PC-9 (cell line): ENCODE measurements around the gene MNT. TPM values are rescaled to one million over a fixed set of nuclear protein-coding genes. Genes with fewer than 3 reads are reported as not detected.

Experiments
- BruUV-seq: library from RNA; stranded (reverse); fragments of 400-500 nt; replicated peaks from 2 replicates; lab custom pipeline; 2021; lab: Mats Ljungman, UMichigan
- CTCF ChIA-PET: fragments of 300-600 bp; sonication (Branson Sonifier 250); formaldehyde crosslinking; loops from one replicate; lab custom pipeline; 2022; ENCODE audit warnings: antibody characterized with exemption; lab: Charles Lee
- POLR2A ChIA-PET: fragments of 300-600 bp; sonication (Branson Sonifier 250); formaldehyde crosslinking; loops from one replicate; lab custom pipeline; 2022; ENCODE audit warnings: antibody characterized with exemption; ENCODE audit not compliant: unreplicated experiment; lab: Charles Lee
- DNase-seq, 2 experiments: peaks; one replicate each; pipeline versions ENCODE4 v3.0.0 to v3.0.0-alpha.2; 2015 to 2022; ENCODE audit warnings: mixed read lengths in 1 of 2
- H2AFZ ChIP-seq: fragments of 200-600 bp; sonication (generic); 2 replicates; pipeline ENCODE4 v1.8.1; 2017; ENCODE audit warnings: antibody characterized with exemption
- H3F3A ChIP-seq: fragments of 200-600 bp; sonication (generic); 2 replicates; pipeline ENCODE4 v1.8.1; 2017; ENCODE audit warnings: antibody characterized with exemption, mild to moderate bottlenecking, low read depth; ENCODE audit not compliant: insufficient read depth
- H3K27ac ChIP-seq: fragments of 200-600 bp; sonication (generic); 2 replicates; pipeline ENCODE4 v1.6.1; 2016; ENCODE audit warnings: mixed run types
- H3K27me3 ChIP-seq: fragments of 200-600 bp; sonication (generic); 2 replicates; pipeline ENCODE4 v1.6.1; 2016; ENCODE audit warnings: low read depth, mixed run types; ENCODE audit not compliant: insufficient read depth
- H3K36me3 ChIP-seq: fragments of 200-600 bp; sonication (generic); 2 replicates; pipeline ENCODE4 v1.6.1; 2016; ENCODE audit warnings: low read depth, mixed run types
- H3K4me1 ChIP-seq: fragments of 200-600 bp; sonication (generic); replicated peaks from 2 replicates; pipeline ENCODE4 v1.6.1; 2016; ENCODE audit warnings: mixed run types; ENCODE audit not compliant: insufficient read depth
- H3K4me2 ChIP-seq: fragments of 200-600 bp; sonication (generic); 2 replicates; pipeline ENCODE4 v1.6.1; 2017; ENCODE audit warnings: mixed run types
- H3K4me3 ChIP-seq: fragments of 200-600 bp; sonication (generic); 2 replicates; pipeline ENCODE4 v1.6.1; 2016; ENCODE audit warnings: mixed run types
- H3K79me2 ChIP-seq: fragments of 200-600 bp; sonication (generic); 2 replicates; pipeline ENCODE4 v1.6.1; 2017; ENCODE audit warnings: low read depth, mixed run types
- H3K9me2 ChIP-seq: fragments of 200-600 bp; sonication (generic); 2 replicates; pipeline ENCODE4 v1.8.1; 2017; ENCODE audit warnings: mild to moderate bottlenecking; ENCODE audit not compliant: insufficient read depth
- H3K9me3 ChIP-seq: fragments of 200-600 bp; sonication (generic); 2 replicates; pipeline ENCODE4 v1.8.1; 2016; ENCODE audit warnings: low read depth; ENCODE audit not compliant: insufficient read depth
- H4K20me1 ChIP-seq: fragments of 200-600 bp; sonication (generic); 2 replicates; pipeline ENCODE4 v1.8.1; 2017; ENCODE audit not compliant: insufficient read depth
- CTCF ChIP-seq: fragments of 200-600 bp; sonication (generic); conservative IDR thresholded peaks from 2 replicates; pipeline ENCODE4 v1.6.1; 2017; ENCODE audit warnings: mixed run types, antibody characterized with exemption, mild to moderate bottlenecking, moderate library complexity
- EZH2 ChIP-seq: fragments of 200-600 bp; sonication (generic); IDR thresholded peaks from 2 replicates; pipeline ENCODE4 v1.8.0; 2017; ENCODE audit warnings: antibody characterized with exemption, low read depth
- intact Hi-C: fragments of 100-400 bp; cut with micrococcal nuclease; formaldehyde crosslinking; loops from one replicate; pipeline ENCODE4 v1.10.0; 2022; ENCODE audit not compliant: unreplicated experiment
- total RNA-seq: library from RNA; stranded (reverse); gene quantifications from 2 replicates; pipeline ENCODE4 v1.2.3, GENCODE V29; 2021

The MNT gene
- total RNA-seq, 1 experiment from 2014 or later = 60.7 TPM

DNA sequence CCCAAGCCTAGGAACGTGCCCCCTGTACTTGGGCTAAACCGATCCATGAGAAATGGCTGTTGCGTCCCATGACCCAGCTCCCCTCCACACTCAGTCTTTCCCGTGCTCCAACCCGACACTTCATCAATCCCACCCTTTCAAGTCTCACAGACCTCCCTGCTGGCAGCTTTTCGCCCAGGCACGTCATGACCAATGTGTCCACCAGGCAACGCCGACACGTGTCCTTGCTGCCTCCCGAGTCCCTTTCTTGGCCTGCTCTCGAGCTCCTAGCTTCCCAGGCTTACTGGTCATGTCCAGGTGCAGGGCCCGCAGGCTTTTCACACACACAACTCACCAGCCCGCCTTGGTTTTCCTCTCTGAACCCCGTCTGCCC lies 12.2 kb downstream of the MNT start:
- TF ChIP-seq EZH2 = no peak
- TF ChIP-seq CTCF = no peak
- H3K36me3 ChIP-seq = 0 out of 2 replicates have a peak, but pooled peaks cover 5% of the 10 kb centered on the region
- POLR2A ChIA-PET = no interaction called here
- H3K79me2 ChIP-seq = peaks cover 18% of the 10 kb centered on the region
- no peak overlapping the region for H3K4me3 ChIP-seq
- H3K9me3 ChIP-seq = no peaks in the 10 kb centered on the region
- H4K20me1 ChIP-seq = peaks cover 24% of the 10 kb centered on the region; the same call in 1 of the 2 replicates
- no peaks in the 10 kb centered on the region for H3K27me3 ChIP-seq
- no peak for DNase-seq
- H3K4me1 ChIP-seq = peaks cover 10% of the 10 kb centered on the region
- BruUV-seq = no TSS peak
- no peak overlapping the region for H2AFZ ChIP-seq
- H3K9me2 ChIP-seq = no peaks in the 10 kb centered on the region
- H3K4me2 ChIP-seq = no peak overlapping the region
- H3K27ac ChIP-seq = no peak overlapping the region
- peaks cover 22% of the 10 kb centered on the region; the same call in 1 of the 2 replicates for H3F3A ChIP-seq
- intact Hi-C loops = no loop called here
- CTCF ChIA-PET = no interaction called here

GRCh38 chr17:2388020-2388682 lies 12.7 kb downstream of the MNT start:
- H3K27me3 ChIP-seq = no peaks in the 10 kb centered on the region
- BruUV-seq = no TSS peak
- ChIA-PET POLR2A (no interaction called here), CTCF (no interaction called here)
- H3K79me2 ChIP-seq = peaks cover 18% of the 10 kb centered on the region
- H3K4me3 ChIP-seq = no peak overlapping the region
- peaks cover 27% of the 10 kb centered on the region; the same call in 1 of the 2 replicates for H3F3A ChIP-seq
- peaks cover 24% of the 10 kb centered on the region; the same call in 1 of the 2 replicates for H4K20me1 ChIP-seq
- 0 out of 2 replicates have a peak, but pooled peaks cover 5% of the 10 kb centered on the region for H3K36me3 ChIP-seq
- no peak overlapping the region for H3K27ac ChIP-seq
- H3K9me3 ChIP-seq = no peaks in the 10 kb centered on the region
- TF ChIP-seq EZH2 = no peak
- TF ChIP-seq CTCF = no peak
- no peak for DNase-seq
- H2AFZ ChIP-seq = no peak overlapping the region
- intact Hi-C loops = no loop called here
- no peaks in the 10 kb centered on the region for H3K9me2 ChIP-seq
- no peak overlapping the region for H3K4me2 ChIP-seq
- H3K4me1 ChIP-seq = peaks cover 10% of the 10 kb centered on the region

DNA sequence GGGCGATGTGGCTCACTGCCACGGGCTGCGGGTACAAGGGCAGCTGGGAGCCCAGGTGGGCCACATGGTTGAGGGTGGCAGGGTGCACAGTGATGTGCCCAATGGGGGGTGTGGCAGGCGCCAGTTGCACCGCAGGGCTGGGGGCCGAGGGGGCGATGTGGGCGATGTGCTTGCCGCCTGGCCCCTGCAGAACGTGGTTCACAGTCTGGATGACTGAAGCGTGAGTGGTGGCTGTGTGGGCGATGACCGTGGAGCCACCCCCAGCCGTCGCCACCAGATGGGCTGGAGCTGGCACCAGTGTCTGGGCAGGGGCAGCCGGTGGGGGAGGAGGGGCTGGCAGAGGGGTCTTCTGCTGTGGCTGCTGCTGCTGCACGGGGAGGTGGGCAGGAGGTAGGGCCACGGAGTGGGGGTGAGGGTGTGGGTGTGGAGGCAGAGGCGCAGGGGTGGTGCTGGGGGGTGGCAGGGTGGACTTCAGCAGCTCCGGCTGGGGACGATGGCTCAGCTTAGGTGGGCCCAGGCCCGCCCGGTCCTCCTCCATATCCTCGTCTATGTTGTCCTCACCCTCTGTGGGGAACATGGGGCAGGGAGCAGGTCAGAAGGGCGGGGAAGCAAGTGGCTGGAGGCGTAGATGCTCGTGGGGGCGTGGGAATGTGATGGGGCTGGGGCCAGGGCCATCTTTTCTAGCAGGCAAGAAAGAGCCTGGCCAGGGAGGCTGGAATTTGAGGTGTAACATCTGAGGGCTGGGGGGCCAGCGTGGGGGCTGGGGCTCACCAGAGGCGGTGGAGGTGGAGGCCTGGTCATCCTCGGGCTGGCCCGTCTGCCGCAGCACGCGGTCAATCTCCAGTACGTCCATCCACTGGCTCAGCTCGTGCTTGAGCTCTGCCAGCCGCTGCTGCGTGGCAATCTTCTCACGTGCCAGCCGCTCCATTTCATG lies 13.5 kb downstream of the MNT start:
- POLR2A ChIA-PET = interaction anchor here (0.6 to 1.4 kb wide), 2 partner anchors 12 to 20 kb away, joined by 6 to 7 read pairs; no protein-coding TSS in a partner anchor
- TF ChIP-seq EZH2 (no peak), CTCF (no peak)

More for the DNA sequence above, 13.5 kb downstream of the MNT start:
- Histone ChIP-seq H3K4me3 (no peak overlapping the region), H4K20me1 (peaks cover 24% of the 10 kb centered on the region; the same call in 1 of the 2 replicates), H3K4me2 (no peak overlapping the region), H2AFZ (no peak overlapping the region), H3K9me2 (no peaks in the 10 kb centered on the region), H3K27me3 (no peaks in the 10 kb centered on the region), H3K4me1 (peaks cover 10% of the 10 kb centered on the region), H3K36me3 (0 out of 2 replicates have a peak, but pooled peaks cover 5% of the 10 kb centered on the region), H3K79me2 (peaks cover 18% of the 10 kb centered on the region), H3F3A (peaks cover 29% of the 10 kb centered on the region; the same call in 1 of the 2 replicates), H3K9me3 (no peaks in the 10 kb centered on the region), H3K27ac (no peak overlapping the region)
- no peak for DNase-seq
- intact Hi-C loops = no loop called here
- no TSS peak for BruUV-seq
- CTCF ChIA-PET = no interaction called here
